GM18505 (cell line): Measurements from ENCODE around the gene KIF7.
"Not testable (repeated sequence)": the region's sequence is repeated elsewhere in the genome, so short reads cannot be mapped to it uniquely, and the experiment has no call there.

Experiments
- ATAC-seq: cut with Tn5 transposase; IDR thresholded peaks from one replicate; pipeline ENCODE4 v1.9.1; 2021; ENCODE audit not compliant: unreplicated experiment
- POLR2A ChIP-seq: IDR thresholded peaks from 4 replicates; pipeline ENCODE4 v1.6.1; 2011; ENCODE audit warnings: borderline replicate concordance; ENCODE audit not compliant: insufficient read depth, insufficient read length; ENCODE audit errors: extremely low read depth

Gene KIF7, protein sequence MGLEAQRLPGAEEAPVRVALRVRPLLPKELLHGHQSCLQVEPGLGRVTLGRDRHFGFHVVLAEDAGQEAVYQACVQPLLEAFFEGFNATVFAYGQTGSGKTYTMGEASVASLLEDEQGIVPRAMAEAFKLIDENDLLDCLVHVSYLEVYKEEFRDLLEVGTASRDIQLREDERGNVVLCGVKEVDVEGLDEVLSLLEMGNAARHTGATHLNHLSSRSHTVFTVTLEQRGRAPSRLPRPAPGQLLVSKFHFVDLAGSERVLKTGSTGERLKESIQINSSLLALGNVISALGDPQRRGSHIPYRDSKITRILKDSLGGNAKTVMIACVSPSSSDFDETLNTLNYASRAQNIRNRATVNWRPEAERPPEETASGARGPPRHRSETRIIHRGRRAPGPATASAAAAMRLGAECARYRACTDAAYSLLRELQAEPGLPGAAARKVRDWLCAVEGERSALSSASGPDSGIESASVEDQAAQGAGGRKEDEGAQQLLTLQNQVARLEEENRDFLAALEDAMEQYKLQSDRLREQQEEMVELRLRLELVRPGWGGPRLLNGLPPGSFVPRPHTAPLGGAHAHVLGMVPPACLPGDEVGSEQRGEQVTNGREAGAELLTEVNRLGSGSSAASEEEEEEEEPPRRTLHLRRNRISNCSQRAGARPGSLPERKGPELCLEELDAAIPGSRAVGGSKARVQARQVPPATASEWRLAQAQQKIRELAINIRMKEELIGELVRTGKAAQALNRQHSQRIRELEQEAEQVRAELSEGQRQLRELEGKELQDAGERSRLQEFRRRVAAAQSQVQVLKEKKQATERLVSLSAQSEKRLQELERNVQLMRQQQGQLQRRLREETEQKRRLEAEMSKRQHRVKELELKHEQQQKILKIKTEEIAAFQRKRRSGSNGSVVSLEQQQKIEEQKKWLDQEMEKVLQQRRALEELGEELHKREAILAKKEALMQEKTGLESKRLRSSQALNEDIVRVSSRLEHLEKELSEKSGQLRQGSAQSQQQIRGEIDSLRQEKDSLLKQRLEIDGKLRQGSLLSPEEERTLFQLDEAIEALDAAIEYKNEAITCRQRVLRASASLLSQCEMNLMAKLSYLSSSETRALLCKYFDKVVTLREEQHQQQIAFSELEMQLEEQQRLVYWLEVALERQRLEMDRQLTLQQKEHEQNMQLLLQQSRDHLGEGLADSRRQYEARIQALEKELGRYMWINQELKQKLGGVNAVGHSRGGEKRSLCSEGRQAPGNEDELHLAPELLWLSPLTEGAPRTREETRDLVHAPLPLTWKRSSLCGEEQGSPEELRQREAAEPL (N-terminal part only)

DNA sequence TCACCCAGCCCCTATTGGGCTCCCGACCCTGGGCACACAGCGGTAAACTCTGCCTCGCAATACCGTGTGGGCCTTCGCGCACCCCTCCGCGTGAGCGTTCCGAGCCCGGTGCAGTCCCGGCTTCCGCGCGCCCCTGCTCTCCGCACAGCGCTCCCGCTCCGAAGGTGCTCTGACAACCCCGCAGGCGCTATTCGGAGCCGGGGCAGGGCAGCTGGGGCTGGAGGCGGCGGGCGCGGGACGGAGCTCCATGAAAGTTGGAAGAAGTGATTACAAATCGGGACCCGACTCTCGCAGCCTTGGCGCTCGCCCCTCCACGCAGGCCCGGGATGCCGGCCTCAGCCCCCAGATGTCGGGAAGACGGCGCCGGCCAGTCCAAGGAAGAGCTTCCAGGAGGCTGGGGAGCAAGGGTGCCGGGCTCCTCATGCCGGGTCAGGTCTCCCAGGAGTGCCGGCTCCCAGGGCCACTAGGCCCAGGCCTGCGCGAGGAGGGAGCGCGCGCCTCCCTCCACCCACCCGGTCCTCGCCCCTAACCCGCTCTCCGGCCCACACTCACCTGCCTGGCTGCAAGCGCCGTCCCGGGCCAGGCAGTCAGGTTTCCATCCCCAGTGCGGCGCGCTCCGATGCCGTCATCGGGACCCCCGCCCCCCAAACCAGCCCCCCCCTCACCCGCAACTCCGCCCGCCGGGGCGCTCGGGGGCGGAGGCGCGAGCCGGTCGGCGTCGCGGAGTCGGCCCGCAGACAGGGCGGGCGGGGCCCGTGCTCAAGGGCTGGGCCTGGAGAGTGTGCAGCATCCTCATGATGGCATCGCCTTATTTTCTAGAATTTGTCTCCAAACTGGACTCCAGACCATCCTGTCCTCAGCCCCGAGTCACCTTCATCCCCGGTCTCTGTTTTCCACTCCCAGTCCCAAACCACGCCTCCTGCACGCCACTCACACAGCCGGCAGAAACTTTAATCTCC lies at the start of gene KIF7:
Gene KIF7 (minus strand): TSS at position 621 of the 959 bp plus-strand sequence. CDS start 2,537 bp downstream, outside the sequence.
- ATAC-seq, result no peak
- TF ChIP-seq POLR2A, result no peak

DNA sequence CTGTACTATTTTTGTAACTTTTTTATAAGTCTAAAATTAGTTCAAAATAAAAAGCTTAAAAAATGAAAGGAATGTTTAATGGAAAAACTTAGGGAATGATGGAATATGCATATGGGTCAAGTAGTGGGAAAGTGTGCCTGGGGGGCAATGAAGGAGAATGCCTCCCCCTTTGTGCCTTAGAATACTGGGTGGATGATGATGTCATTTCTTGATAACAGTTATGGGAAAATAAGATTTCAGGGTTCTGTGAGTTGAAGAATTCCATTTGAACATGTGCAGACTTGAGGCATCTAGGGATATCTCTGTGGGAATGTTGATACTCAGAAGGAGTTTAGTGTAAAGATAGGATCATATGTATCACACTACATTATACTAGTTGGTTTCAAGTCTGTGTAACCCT lies 49.1 kb upstream of the KIF7 start:
- TF ChIP-seq POLR2A, result no peak
- no peak for ATAC-seq

DNA sequence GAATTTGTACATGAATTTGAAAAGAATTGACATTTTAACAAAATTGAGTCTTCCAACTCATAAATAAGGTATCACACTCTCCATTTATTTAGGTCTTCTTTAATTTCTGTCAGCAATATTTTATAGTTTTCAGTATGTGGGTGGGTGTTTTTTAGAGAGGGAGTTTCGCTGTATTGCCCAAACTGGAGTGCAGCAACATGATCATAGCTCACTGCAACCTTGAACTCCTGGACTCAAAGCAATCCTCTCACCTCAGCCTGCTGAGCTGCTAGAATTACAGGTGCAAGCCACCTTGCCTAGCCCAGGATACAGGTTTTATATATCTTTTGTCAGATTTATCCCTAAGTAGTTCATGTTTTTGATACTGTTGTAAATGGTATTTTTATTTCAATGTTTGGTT lies 39.9 kb upstream of the KIF7 start:
- TF ChIP-seq POLR2A, result no peak
- no peak for ATAC-seq

DNA sequence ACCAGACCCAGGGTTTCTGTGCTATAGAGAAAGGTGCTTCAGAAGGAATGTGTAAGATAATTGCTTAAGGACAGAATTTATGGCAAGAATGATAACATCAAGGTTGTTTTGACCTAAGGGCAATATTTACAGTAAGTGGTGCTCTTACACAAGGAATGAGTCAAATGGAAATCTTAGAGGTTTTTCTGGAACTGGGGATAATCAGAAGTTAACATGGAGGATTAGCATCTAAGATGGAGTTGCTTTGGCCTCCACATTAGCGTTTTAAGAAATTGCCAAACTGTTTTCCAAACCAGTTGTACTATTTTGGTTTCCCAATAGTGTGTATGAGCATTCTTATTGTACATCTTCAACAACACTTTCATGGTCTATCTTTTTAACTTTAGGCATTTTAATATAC lies 38.4 kb upstream of the KIF7 start:
- no peak for TF ChIP-seq POLR2A
- ATAC-seq, result no peak

DNA sequence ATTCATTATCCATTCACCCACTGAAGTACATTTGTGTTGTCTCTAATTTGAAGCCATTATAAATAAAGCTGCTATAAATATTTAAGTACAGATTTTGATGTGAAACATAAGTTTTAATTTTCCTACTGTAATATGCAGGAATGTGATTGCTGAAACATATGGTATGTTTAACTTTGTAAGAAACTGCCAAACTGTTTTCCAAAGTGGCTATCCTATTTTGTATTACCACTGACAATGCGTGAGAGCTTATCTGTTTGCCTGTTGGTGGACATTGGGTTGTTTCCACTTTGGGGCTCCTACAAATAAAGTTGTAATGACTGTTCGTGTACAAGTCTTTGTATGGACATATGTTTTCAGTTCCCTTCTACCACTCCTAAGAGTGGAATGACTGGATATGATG lies 37.8 kb upstream of the KIF7 start:
- no peak for ATAC-seq
- TF ChIP-seq POLR2A, result no peak

DNA sequence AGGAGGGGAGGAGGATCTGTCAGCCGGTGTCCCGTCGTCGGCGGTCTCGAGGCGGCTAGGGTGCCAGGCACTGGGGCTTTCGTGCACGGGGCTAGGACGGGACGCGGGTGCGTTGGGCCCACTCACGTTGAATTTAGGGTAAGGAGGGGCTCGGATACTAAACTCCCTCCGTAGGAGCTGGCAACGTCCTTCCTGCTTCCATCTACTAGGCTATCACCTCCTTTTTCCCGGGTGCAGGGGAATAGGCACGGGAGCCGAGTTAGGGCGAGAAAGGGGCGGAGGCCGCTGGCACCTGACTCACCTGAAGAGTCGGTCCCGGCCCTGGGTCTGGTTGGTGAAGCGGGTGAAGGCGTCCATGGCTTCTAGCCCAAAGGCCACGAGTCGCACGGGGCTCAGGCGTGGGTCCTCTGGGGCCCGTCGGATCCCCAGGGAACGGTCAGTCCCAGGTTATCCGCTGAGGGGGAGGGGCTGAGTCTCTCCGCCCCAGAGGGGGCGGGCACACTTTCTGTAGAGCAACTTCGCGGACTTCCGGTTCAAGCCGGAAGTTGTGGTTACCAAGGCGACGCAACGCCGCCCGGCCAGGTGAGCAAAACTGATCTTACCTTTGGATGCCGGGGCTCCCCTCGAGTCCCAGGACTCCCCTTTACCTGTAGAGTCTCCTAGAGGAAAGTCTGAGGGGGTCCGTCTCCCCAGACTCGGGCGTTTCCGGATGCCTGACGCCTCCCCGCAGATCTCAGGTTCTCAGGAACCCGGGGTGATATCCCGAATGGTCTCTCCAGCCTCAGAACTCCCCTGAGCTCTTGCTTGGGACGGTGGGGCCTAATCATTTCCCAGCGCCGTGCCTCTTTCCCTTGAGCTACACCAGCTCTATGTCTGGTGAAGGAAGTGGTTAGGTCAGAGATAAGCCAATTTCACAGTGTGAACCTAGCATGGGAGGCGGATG lies 35.3 kb upstream of the KIF7 start, which contains the start of the genes PEX11A and WDR93:
Gene PEX11A (minus strand): TSS at position 479 of the 943 bp plus-strand sequence. CDS start 122 bp downstream, at position 357.
Gene WDR93 (plus strand): TSS at position 536 of the 943 bp plus-strand sequence. CDS start 10,936 bp downstream, outside the sequence.
- ATAC-seq, result peak; percentile 85
- no peak for TF ChIP-seq POLR2A

DNA sequence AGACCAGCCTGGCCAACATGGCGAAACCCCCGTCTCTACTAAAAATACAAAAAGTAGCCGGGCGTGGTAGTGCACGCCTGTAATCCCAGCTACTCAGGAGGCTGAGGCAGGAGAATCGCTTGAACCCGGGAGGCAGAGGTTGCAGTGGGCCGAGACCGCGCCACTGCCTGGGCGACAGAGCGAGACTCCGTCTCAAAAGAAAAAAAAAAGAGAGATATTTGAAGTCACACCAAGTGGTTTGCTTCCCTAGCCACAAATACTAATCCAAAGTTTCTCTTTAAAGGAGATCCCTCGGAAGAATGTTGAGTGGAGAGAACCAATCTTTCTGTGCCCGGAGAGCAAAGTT lies 34.6 kb upstream of the KIF7 start:
- ATAC-seq, result not testable (repeated sequence)

DNA sequence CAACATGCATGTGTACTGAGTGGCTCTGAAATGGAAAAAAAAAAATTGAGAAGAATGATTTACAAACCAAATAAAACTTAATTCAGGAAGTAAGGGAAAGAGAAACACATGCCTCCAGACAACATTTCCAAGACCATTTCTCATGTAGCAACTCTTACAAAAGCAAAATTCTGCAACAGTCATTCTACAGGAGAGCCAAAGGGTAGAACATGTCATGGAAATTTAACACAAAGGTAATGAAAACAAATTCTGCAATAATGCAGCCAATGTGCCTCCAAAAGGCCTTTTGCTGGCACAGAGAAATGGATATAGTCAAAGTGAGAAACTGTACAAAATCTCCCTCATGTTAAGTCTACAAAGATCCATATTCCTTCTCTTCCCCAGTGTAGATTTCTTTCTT lies 31.3 kb upstream of the KIF7 start:
- no peak for ATAC-seq
- TF ChIP-seq POLR2A, result no peak

DNA sequence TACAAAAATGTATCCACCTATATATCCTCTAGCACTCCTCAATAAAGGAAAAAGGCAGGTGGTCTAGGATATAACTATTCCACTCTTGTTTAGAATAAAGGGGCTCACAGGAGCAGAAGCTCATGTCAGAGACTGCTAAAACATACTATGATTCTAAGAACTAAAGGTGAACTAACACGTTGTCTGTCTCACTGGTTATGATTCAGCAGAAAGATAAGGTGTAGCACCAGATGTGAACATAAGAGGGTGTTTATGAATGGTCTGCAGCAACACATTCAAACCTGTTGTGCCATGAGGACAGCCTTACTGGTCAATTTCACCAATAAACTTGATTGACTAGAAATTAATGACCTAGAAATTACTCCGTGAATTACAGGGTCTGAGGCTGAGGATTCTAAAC lies 30.7 kb upstream of the KIF7 start:
- ATAC-seq, result no peak
- TF ChIP-seq POLR2A, result no peak

DNA sequence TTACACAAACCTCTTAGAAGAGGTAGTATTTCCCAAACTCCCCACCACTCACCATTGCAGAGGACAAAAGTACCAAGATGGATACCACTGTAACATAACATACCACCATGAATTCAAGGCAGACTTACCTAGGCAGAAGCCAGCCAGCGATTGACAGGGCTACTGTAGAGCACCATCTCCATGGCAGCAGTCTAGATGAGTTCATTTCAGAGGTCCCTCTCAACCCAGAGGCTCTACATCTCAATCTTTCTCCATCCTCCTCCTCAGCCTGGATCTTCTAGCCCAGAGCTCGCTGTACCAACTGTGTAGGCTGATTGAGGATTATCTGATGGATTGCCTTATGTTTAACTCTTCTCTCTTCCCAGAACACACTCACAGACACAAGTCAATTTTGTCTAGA lies 25.9 kb upstream of the KIF7 start:
- TF ChIP-seq POLR2A, result no peak
- ATAC-seq, result no peak

DNA sequence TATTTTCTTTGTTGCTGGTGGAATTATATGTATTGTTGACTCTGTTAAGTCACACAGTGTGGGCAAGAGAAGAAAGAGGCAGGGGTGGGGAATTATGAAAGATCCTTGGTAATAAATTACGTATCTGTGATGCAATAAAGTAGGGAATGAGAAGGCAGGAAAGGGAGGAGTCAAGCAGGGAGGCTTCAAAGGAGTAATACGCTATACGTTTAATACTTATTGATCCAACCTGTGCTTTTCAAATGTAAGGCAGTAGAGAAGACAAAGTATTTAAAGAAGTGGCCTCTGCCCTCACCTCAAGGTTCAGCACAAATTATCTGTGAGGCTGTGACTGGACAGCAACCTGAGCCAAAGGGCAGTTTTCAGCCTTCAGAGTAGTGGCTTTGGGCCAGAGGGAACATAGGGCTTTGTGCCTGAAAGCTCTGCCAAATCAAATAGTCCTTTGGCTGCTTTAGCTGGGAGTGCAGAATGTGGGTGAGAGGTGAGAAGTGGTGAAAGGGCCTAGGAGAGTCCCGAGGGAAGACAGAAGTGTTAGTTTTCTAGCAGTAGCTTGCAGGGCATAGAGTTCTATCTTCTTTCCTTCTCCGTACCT lies 25.1 kb upstream of the KIF7 start:
- ATAC-seq, result no peak
- no peak for TF ChIP-seq POLR2A
